Measurements from ENCODE around the gene ENO2. TPM values are rescaled to one million over a fixed set of nuclear protein-coding genes. Genes with fewer than 3 reads are reported as not detected.

ENO2 gene
- total RNA-seq, 2 donors from 2014 or later: 3.1 to 10.9 TPM

DNA sequence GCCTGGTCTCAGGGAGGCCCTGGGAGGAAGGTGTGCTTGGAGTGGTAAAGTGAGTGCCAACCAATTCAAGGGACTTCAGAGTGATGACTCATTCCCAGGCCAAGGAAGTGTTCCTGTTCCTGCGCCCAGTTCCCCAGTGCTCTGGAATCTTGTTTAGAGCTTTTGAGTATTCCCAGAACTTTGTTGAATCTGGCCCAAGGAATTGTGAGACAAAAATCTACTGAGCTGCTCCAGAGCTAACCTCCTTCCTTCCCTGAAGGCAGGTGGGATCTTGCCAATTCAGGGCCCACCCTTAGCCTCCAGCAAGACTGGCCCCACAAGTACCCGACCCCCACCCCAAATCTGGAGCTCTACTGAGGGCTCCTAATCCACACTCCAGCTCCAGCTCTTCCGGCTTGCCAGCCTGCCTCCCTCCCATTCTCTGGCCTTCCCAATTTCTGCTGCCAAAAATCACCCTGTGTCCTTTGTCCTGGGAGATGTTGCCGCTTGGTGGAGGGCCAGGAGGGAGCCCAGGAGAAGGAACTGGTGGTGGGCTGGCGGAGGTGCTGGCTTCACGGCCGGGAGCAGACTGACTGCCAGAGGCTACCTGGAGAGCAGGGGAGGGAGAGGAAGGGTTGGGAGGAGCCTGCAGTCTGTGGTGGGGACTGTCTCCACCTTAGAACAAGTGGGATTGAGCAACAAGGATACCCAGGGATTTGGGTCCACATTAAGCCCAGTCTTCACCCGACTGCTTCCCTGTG, 11.3 kb downstream of the ENO2 start:
- peak; percentile 70 for ATAC-seq
- intact Hi-C loops (cut with DNase I, micrococcal nuclease): no loop called here
- DNase-seq: peak; percentile 55 to 85

DNA sequence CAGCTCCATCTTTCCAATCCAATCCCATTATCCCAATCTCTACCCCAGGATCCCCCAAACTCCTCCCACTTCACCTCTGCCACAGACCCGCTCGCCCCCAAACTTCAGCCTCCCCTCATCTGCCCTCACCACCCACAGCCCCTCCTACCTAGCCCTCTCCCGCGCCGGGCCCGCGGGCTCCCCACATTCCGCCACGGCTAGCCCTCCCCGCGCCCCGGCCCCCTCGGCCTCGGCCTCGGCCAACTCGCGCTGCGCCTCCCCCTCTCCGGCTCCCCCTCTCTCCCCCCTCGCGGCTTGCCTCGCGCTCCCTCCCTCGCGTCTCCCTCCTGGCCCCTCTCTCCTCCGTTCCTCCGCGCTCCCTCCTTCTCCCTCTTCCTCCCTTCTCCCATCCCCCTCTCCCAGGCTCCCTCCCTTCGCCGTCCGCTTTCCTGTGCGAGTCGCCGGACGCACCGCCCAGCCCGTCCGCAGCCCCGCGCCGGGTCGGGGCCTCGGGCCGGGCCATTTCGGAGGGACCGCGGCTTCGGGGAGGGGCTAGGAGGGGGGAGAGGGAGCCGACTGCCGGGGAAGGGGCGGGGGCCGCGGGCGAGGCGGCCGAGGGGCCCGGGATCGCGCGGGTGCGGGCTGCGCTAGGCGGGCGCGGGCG, 13.1 kb downstream of the ENO2 start, which contains the start of gene ATN1:
Gene ATN1, plus strand, starts transcription at position 581 of the 643 bp plus-strand sequence. CDS start 6,043 bp downstream, outside the sequence.
- DNase-seq (peak; percentile 77 to 87), ATAC-seq (peak; percentile 53)
- intact Hi-C loops (cut with DNase I, micrococcal nuclease): no loop called here

DNA sequence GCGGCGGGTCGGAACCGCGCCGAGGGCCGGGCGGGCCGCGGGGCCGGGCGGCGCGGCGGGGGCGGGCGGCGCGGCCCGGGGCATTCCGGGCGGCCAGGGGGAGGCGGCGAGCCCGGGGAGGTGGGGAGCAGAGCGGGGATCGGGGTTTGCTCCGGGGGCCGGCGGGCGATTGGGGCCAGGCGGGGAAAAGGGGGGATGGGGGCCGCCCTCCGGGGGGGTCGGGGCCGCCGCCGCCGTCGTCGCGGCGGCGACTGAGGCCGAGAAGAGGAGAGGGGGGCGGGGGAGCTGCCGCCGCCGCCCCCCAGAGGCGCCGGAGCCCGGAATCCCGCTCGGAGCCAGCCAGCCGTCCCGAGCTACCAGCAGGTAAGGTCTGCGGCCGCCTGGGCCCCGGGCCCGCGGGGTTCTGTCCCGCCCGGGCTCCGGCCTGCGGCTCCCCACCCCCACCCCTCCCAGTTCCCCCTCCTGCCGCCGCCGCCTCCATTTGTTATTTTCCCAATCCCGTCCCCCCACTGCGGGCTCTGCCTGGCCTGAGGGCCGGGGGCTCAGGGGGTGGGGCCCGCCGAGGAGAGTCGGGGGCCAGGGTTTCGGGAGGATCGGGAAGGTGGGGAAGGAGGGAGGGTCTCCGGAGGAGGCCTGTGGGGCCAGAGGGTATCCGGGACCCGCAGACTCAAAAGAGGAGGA, 13.8 kb downstream of the ENO2 start:
- peak; percentile 12 for ATAC-seq
- DNase-seq: no peak
- intact Hi-C loops (cut with DNase I, micrococcal nuclease): no loop called here

DNA sequence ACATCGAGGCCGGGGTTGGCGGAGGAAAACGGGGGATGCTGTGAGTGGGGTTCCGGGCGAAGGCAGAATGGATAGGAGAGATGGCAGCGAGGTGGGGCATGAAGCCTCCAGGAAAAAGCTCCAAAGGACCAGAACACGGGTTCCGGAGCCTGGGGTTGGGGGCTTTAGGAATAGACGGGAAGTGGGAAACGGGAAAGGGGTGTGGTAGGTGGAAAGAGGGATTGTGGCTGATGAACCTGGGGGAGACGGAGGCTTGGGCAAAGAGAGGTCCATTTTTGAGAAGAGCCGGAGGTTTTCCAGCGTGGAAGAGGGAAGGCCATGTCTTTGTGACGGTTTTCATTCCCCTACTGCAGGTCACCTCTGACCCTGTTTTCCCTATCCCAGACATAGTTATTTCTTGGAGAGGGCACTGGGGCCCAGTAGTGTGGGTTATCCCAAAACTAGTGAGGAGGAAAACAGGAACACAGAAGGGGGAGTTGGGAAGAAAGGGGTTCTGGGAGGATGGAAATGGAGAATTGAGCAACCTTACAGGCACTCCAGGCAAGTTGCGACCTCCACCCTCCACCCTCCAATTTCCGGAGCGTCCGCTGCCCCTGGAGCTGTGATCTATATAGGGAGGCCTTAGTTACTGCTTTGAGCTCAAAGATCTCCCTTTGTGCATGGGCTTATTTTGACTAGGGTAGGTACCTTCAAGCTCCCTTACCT, 14.5 kb downstream of the ENO2 start:
- intact Hi-C loops (cut with DNase I, micrococcal nuclease): no loop called here
- DNase-seq (no peak), ATAC-seq (no peak)

DNA sequence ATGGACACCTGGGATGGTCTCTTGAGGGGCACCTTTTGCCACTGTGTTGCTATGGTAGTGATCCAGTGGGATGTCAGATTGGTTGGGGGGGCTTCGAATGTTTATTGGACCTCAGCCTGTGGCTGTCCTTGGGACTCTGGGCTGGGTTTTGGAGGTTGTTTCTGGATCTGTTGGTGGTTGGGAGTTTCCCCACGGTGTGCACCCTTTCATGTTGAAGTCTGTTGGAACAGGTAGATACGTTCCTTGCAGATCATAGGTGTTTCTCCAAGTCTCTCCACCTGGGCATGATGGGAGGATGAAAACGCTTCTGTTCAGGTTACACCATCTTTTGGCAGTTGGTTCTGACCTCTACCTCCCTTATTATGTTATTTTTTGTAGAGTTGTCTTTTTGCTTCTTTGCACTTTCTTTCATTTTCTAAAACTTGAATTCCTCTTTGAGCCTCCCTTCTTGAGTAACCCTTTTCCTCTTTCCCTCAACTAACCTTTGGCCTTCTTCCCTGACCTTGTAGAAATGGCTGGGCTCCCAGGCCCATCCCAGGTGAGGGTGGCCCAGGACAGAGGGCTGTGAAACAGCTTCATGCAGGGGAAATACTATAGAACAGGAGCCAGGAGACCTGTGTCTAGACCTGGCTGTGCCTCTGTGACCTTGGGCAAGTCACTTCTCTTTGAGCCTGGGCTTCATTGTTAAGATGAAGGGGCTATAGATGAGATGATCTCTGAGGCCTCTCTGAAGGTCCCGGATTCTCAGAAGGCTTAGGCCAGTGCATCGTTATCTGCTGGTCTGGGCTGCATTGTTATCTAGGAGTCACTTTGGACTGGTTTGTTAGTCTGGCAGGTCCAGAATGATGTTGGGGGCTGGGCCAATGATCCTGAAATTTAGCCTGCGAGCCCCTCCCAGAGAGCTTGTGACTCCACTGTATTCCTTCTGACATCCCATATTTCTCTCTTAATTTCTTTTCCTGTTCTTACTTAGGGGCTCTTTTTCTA, 15.4 kb downstream of the ENO2 start:
- DNase-seq: no peak
- no peak for ATAC-seq
- intact Hi-C loops (cut with DNase I, micrococcal nuclease): no loop called here

DNA sequence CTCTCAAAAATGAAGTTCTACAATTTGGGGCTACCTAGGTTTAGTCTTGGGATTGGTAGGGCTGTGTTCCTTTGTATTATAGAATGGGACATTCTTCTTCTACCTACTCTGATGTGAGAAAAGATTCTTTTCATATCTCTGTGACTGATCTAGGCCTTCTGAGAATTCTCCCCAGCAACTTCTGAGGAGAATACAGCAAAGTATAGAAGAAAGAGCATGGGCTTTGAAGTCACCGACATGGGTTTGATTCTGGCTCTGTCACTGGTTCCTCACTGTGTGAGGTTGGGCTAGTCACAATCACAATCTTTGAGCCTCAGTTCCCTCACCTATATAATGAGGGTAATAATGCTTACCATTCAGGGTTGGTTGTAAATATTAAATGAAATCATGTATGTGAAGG, 18.4 kb downstream of the ENO2 start:
- no peak for DNase-seq
- intact Hi-C loops (cut with DNase I, micrococcal nuclease): no loop called here
- no peak for ATAC-seq

DNA sequence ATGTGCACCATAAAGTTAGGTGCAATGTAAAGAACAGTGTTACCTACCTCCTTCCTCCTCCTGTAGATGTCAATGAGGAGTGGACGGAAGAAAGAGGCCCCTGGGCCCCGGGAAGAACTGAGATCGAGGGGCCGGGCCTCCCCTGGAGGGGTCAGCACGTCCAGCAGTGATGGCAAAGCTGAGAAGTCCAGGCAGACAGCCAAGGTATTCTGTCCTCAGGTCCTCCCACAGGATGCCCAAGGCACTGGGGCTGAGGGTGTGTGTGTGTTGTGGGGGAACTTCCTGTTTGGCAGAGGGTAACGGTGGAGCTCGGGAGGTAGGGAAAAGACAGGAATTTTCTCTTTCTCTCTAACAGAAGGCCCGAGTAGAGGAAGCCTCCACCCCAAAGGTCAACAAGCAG, 19.7 kb downstream of the ENO2 start:
- intact Hi-C loops (cut with DNase I, micrococcal nuclease): no loop called here
- ATAC-seq: no peak
- no peak for DNase-seq

DNA sequence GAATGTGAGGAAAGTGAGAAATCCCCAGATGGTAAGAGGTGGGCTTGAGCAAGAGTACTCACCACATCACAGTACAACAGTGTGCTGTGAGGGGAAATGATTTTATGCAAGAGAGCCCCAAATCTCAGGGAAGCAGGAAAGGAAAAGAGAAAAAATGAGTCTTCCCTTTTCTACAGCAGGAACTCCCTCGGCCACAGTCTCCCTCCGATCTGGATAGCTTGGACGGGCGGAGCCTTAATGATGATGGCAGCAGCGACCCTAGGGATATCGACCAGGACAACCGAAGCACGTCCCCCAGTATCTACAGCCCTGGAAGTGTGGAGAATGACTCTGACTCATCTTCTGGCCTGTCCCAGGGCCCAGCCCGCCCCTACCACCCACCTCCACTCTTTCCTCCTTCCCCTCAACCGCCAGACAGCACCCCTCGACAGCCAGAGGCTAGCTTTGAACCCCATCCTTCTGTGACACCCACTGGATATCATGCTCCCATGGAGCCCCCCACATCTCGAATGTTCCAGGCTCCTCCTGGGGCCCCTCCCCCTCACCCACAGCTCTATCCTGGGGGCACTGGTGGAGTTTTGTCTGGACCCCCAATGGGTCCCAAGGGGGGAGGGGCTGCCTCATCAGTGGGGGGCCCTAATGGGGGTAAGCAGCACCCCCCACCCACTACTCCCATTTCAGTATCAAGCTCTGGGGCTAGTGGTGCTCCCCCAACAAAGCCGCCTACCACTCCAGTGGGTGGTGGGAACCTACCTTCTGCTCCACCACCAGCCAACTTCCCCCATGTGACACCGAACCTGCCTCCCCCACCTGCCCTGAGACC, 21.2 kb downstream of the ENO2 start:
- ATAC-seq: no peak
- DNase-seq: no peak
- intact Hi-C loops (cut with DNase I, micrococcal nuclease): no loop called here

DNA sequence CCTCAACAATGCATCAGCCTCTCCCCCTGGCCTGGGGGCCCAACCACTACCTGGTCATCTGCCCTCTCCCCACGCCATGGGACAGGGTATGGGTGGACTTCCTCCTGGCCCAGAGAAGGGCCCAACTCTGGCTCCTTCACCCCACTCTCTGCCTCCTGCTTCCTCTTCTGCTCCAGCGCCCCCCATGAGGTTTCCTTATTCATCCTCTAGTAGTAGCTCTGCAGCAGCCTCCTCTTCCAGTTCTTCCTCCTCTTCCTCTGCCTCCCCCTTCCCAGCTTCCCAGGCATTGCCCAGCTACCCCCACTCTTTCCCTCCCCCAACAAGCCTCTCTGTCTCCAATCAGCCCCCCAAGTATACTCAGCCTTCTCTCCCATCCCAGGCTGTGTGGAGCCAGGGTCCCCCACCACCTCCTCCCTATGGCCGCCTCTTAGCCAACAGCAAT, 21.8 kb downstream of the ENO2 start:
- intact Hi-C loops (cut with DNase I, micrococcal nuclease): no loop called here

DNA sequence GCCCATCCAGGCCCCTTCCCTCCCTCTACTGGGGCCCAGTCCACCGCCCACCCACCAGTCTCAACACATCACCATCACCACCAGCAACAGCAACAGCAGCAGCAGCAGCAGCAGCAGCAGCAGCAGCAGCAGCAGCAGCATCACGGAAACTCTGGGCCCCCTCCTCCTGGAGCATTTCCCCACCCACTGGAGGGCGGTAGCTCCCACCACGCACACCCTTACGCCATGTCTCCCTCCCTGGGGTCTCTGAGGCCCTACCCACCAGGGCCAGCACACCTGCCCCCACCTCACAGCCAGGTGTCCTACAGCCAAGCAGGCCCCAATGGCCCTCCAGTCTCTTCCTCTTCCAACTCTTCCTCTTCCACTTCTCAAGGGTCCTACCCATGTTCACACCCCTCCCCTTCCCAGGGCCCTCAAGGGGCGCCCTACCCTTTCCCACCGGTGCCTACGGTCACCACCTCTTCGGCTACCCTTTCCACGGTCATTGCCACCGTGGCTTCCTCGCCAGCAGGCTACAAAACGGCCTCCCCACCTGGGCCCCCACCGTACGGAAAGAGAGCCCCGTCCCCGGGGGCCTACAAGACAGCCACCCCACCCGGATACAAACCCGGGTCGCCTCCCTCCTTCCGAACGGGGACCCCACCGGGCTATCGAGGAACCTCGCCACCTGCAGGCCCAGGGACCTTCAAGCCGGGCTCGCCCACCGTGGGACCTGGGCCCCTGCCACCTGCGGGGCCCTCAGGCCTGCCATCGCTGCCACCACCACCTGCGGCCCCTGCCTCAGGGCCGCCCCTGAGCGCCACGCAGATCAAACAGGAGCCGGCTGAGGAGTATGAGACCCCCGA, 22.5 kb downstream of the ENO2 start:
- intact Hi-C loops (cut with DNase I, micrococcal nuclease): no loop called here
- no peak for DNase-seq
- peak; percentile 6 for ATAC-seq

More for the DNA sequence above, 21.8 kb downstream of the ENO2 start:
- ATAC-seq: no peak
- DNase-seq: no peak

DNA sequence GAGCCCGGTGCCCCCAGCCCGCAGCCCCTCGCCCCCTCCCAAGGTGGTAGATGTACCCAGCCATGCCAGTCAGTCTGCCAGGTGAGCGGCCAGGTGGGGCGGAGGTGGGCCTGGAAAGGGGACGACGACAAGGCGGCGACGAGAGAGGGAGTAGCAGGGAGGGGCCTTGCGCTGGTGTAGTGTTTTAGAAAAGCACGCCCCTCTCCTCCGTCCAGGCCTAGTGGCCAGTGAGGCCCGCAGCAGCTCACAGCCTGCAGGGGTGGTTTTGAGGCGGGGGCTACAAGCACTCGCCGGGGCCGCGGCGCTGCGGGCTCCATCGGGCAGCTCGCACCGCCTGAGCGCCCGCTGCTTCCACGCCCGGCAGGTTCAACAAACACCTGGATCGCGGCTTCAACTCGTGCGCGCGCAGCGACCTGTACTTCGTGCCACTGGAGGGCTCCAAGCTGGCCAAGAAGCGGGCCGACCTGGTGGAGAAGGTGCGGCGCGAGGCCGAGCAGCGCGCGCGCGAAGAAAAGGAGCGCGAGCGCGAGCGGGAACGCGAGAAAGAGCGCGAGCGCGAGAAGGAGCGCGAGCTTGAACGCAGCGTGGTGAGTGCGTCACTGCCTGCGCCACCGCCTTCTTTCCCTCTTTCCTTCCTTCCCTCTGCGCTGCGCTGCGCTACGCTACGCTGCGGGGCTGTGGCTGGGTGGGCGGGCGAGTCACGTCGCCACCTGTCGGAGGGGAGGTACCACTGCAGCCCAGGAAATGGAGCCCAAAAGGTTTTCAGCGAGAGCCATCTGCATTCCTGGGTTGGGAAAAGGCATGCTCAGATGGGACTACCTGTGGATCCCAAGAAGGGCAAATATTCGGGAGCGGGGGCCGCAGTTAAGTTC, 23.3 kb downstream of the ENO2 start:
- ATAC-seq (peak; percentile 87), DNase-seq (peak; percentile 92 to 94)
- intact Hi-C loops (cut with DNase I, micrococcal nuclease): no loop called here

DNA sequence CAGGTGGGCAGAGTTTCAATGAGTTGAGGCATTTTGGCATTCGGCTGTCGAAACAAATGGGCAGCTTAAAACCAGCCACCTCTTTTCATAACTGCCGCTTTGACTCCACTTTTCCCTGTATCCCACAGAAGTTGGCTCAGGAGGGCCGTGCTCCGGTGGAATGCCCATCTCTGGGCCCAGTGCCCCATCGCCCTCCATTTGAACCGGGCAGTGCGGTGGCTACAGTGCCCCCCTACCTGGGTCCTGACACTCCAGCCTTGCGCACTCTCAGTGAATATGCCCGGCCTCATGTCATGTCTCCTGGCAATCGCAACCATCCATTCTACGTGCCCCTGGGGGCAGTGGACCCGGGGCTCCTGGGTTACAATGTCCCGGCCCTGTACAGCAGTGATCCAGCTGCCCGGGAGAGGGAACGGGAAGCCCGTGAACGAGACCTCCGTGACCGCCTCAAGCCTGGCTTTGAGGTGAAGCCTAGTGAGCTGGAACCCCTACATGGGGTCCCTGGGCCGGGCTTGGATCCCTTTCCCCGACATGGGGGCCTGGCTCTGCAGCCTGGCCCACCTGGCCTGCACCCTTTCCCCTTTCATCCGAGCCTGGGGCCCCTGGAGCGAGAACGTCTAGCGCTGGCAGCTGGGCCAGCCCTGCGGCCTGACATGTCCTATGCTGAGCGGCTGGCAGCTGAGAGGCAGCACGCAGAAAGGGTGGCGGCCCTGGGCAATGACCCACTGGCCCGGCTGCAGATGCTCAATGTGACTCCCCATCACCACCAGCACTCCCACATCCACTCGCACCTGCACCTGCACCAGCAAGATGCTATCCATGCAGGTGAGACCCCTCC, 24.2 kb downstream of the ENO2 start:
- intact Hi-C loops (cut with DNase I, micrococcal nuclease): no loop called here
- no peak for ATAC-seq
- DNase-seq: no peak

DNA sequence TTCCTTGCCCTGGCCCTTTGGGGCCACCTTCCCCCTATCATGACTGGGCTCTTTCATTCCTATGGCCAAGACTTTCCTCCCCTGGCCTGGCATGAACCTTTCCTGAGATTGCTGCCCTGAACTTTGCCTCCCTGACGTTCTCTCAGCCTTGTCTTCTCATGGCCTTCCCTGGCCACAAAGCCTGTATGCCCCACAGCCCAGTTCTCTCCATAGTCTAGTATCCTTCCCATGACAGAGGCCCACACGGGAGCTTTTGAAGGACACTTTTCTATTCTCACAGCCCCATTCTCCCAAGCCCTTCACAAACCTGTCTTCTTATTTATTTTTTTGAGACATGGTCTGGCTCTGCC, 24.8 kb downstream of the ENO2 start:
- intact Hi-C loops (cut with DNase I, micrococcal nuclease): no loop called here
- DNase-seq (no peak), ATAC-seq (no peak)

DNA sequence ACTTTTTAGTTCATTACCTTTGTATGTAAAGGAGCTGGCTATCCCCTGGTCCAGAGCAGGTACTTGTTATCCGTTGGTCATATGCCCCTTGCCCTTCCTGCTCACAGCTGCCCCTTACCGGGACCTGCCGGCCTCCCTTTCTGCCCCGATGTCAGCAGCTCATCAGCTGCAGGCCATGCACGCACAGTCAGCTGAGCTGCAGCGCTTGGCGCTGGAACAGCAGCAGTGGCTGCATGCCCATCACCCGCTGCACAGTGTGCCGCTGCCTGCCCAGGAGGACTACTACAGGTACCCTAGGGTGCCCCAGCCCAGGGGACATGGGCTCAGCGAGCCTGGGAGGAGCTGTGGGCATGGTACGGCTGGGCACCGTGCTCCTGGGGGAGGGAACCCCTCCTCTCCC, 26.9 kb downstream of the ENO2 start:
- ATAC-seq: no peak
- DNase-seq: peak in 1 of 2 donors; percentile 19
- intact Hi-C loops (cut with DNase I, micrococcal nuclease): no loop called here

DNA sequence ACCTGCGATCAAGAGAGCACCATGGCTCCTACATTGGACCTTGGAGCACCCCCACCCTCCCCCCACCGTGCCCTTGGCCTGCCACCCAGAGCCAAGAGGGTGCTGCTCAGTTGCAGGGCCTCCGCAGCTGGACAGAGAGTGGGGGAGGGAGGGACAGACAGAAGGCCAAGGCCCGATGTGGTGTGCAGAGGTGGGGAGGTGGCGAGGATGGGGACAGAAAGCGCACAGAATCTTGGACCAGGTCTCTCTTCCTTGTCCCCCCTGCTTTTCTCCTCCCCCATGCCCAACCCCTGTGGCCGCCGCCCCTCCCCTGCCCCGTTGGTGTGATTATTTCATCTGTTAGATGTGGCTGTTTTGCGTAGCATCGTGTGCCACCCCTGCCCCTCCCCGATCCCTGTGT, 27.4 kb downstream of the ENO2 start:
- peak in 1 of 2 donors; percentile 18 for DNase-seq
- intact Hi-C loops (cut with DNase I, micrococcal nuclease): no loop called here
- no peak for ATAC-seq

All from left colon (tissue), 2 donors.